Lung (tissue), 12 donors: Measurements from ENCODE around the gene ATP11B. TPM values are rescaled to one million over a fixed set of nuclear protein-coding genes. Genes with fewer than 3 reads are reported as not detected.

Source experiments
- ATAC-seq: fragments of 200-7000 bp; cut with Tn5 transposase; one replicate; pipeline ENCODE4 v1.9.1; 2020; ENCODE audit warnings: moderate number of reproducible peaks; ENCODE audit not compliant: insufficient read depth, low FRiP score
- DNase-seq, 3 donors: peaks; one replicate each; pipeline ENCODE4 v3.0.0-alpha.2; 2013 to 2017
- H3K27ac ChIP-seq, 2 donors: one replicate each; pipeline ENCODE4 v1.5.1; 2013; ENCODE audit warnings: mild to moderate bottlenecking in 2 of 2, moderate library complexity in 2 of 2, control low read depth in 1 of 2, inconsistent platforms in 1 of 2, low read depth in 1 of 2, low read length in 1 of 2
- H3K27me3 ChIP-seq, 3 donors: one replicate each; pipeline ENCODE4 v1.5.1; 2013; ENCODE audit warnings: low read length in 2 of 3; ENCODE audit not compliant: control insufficient read depth in 3 of 3, insufficient read depth in 3 of 3
- H3K36me3 ChIP-seq, 4 donors: one replicate each; pipeline ENCODE4 v1.5.1; 2013; ENCODE audit warnings: low read length in 4 of 4, mild to moderate bottlenecking in 1 of 4, moderate library complexity in 1 of 4; ENCODE audit not compliant: control insufficient read depth in 4 of 4, insufficient read depth in 4 of 4
- H3K4me1 ChIP-seq, 5 donors: one replicate each; pipeline ENCODE4 v1.5.1; 2013; ENCODE audit warnings: low read length in 5 of 5, mild to moderate bottlenecking in 2 of 5, moderate library complexity in 1 of 5; ENCODE audit not compliant: control insufficient read depth in 5 of 5, insufficient read depth in 5 of 5
- H3K4me3 ChIP-seq: one replicate; pipeline ENCODE4 v1.5.1; 2013; ENCODE audit warnings: mild to moderate bottlenecking, control low read depth, moderate library complexity
- H3K9ac ChIP-seq, 2 donors: one replicate each; pipeline ENCODE4 v1.5.1; 2013; ENCODE audit warnings: low read length in 2 of 2, control low read depth in 1 of 2; ENCODE audit not compliant: insufficient read depth in 1 of 2
- H3K9me3 ChIP-seq, 4 donors: one replicate each; pipeline ENCODE4 v1.5.1; 2013; ENCODE audit warnings: low read length in 3 of 4, mild to moderate bottlenecking in 1 of 4, moderate library complexity in 1 of 4; ENCODE audit not compliant: control insufficient read depth in 4 of 4, insufficient read depth in 3 of 4
- WGBS, 2 donors: extraction: QIAGEN DNeasy Blood & Tissue Kit; methylation state at CpG; one replicate each; pipeline ENCODE4 v1.1.7; 2013; 5-methylcytosine and 5-hydroxymethylcytosine counted together
- polyA plus RNA-seq, 2 donors: library from polyadenylated mRNA; stranded (reverse); fragments of 200-250 nt; gene quantifications; one replicate each; pipeline ENCODE4 v1.2.1, GENCODE V29; 2013
- total RNA-seq, 2 donors: library from RNA; depleted of rRNA in 1 of 2; stranded (reverse); fragments of >200 nt in 1 of 2; gene quantifications; one replicate each; pipeline ENCODE4 v1.2.1, GENCODE V29; 2014 to 2021
- TF ChIP-seq, protein P1 (sequence below): IDR thresholded peaks from 2 replicates; pipeline ENCODE4 v1.5.1; 2012; ENCODE audit warnings: mild to moderate bottlenecking; ENCODE audit errors: control extremely low read depth, extremely low read depth
- donor health status: control.
- donor health status: control.
- donor health status: Bipolar disorder and iron deficiency.
- donor health status: healthy.
- donor health status: DM: yes; HTN: yes; CAD: no.

ATP11B gene
- total and polyA plus RNA-seq, 4 donors, result 8.3 to 111 (median 39.7) TPM

DNA sequence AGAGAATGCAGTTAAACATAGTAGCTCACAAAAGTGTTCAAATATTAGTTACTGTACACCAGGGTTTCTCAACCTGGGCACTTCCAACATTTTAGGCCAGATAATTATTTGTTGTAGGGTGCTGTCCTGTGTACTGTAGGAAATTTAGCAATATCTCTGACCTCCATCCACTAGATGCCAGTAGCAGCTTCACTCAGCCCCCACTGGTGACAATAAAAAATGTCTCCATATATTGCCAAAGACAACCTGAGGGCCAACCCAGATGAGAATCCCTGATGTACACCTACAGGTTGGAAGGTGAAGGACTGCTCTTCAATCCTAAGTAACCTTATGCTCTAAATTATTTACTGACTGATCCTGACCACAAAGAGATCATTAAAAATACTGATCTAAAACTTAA lies 154.6 kb downstream of the ATP11B start:
- no peak for ATAC-seq
- Histone ChIP-seq H3K27me3 (no peaks in the 10 kb centered on the region), H3K9me3 (no peaks in the 10 kb centered on the region), H3K4me3 (no peak overlapping the region), H3K9ac (no peak overlapping the region), H3K27ac (no peak overlapping the region), H3K4me1 (no peaks in the 10 kb centered on the region), H3K36me3 (peaks cover 3 to 22% (median 17%) of the 10 kb centered on the region in 4 donors)
- no peak for DNase-seq
- TF ChIP-seq, protein P1, sequence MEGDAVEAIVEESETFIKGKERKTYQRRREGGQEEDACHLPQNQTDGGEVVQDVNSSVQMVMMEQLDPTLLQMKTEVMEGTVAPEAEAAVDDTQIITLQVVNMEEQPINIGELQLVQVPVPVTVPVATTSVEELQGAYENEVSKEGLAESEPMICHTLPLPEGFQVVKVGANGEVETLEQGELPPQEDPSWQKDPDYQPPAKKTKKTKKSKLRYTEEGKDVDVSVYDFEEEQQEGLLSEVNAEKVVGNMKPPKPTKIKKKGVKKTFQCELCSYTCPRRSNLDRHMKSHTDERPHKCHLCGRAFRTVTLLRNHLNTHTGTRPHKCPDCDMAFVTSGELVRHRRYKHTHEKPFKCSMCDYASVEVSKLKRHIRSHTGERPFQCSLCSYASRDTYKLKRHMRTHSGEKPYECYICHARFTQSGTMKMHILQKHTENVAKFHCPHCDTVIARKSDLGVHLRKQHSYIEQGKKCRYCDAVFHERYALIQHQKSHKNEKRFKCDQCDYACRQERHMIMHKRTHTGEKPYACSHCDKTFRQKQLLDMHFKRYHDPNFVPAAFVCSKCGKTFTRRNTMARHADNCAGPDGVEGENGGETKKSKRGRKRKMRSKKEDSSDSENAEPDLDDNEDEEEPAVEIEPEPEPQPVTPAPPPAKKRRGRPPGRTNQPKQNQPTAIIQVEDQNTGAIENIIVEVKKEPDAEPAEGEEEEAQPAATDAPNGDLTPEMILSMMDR, result no peak

DNA sequence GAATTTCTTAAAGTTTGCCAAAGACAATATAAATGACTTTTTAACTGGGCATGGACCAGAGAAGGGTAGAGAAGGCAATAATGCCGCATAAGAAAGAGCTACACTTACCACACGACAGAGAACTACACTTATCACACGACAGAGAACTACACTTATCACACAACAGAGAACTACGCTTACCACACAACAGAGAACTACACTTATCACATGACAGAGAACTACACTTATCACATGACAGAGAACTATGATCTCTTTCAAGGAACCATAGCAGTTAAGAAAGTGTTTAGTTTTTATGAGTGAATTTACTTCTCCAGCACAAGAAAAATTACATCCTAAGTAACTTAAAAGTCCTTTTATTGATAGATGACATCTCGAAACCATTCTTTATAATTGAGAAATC lies 155.0 kb downstream of the ATP11B start:
- Histone ChIP-seq H3K9me3 (no peaks in the 10 kb centered on the region), H3K36me3 (peaks cover 3 to 23% (median 18%) of the 10 kb centered on the region in 4 donors), H3K27me3 (no peaks in the 10 kb centered on the region), H3K9ac (no peak overlapping the region), H3K4me3 (no peak overlapping the region), H3K27ac (no peak overlapping the region), H3K4me1 (no peaks in the 10 kb centered on the region)
- ATAC-seq (no peak), DNase-seq (no peak)
- TF ChIP-seq, protein P1, result no peak
- 88 to 91% methylated on average over 5 of the region's 5 CpGs for WGBS, 2 donors

DNA sequence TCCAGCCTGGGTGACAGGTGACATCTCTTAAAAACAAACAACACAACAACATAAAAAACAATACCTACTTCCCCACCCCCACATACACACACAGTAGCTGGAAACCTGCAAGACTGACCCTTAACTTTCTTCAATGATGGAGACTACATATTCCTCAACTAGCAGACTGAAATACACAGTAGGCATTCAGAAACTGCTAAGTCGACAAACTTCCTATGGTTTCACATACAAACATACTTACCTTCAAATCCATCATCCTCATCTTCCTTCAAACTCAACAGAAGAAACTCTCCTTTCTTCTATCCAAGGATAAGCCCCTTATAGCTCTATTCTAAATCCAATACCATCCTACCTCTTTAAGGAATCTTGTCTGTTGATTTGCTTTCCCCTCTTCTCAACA lies 156.4 kb downstream of the ATP11B start:
- no peak for ATAC-seq
- WGBS, 2 donors, result 94 to 100% methylated on average over 1 of the region's 1 CpG
- Histone ChIP-seq H3K36me3 (peaks cover 3 to 20% (median 17%) of the 10 kb centered on the region in 4 donors), H3K27ac (no peak overlapping the region), H3K4me3 (no peak overlapping the region), H3K9me3 (no peaks in the 10 kb centered on the region), H3K9ac (no peak overlapping the region), H3K4me1 (no peaks in the 10 kb centered on the region), H3K27me3 (no peaks in the 10 kb centered on the region)
- DNase-seq, result no peak
- TF ChIP-seq, protein P1, result no peak

DNA sequence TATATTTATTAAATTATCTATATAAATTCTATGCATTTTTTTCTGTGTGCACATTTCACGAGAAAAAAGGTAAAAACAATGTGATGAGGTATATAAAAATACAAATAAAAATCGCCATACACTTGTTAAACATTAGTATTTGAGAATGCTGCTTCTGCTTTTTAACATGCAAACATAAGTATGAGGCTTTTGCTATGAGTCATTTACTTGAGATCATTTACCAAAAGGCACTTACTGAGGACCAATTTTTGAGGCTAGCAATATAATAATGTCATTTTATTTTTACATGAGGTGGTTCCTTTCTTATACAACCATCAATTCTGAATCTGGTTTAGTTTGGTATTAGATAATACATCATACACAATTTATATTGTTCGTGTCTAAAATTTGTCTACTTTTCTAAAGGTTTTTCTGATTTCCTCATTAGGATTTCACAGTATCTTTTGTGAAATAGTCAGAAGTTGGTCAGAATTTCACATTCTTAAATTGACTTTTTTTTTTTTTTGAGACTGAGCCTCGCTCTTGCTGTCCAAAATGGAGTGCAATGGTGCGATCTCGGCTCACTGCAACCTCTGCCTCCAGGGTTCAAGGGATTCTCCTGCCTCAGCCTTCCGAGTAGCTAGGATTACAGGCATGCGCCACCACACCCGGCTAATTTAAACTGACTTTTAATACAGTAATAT lies 161.4 kb downstream of the ATP11B start:
- Histone ChIP-seq H3K36me3 (peaks cover 2 to 12% (median 10%) of the 10 kb centered on the region in 4 donors), H3K27ac (no peak overlapping the region), H3K4me1 (peaks cover 0 to 1% (median 0%) of the 10 kb centered on the region in 5 donors), H3K9ac (no peak overlapping the region), H3K4me3 (no peak overlapping the region), H3K9me3 (no peaks in the 10 kb centered on the region), H3K27me3 (no peaks in the 10 kb centered on the region)
- 69 to 74% methylated on average over 9 of the region's 9 CpGs for WGBS, 2 donors
- ATAC-seq, result no peak
- TF ChIP-seq, protein P1, result no peak
- no peak for DNase-seq
